Measurements from ENCODE around the gene LIPC.
A peak's percentile ranks its signal among the peaks of the same experiment; 100 is the strongest.

Gene LIPC

DNA sequence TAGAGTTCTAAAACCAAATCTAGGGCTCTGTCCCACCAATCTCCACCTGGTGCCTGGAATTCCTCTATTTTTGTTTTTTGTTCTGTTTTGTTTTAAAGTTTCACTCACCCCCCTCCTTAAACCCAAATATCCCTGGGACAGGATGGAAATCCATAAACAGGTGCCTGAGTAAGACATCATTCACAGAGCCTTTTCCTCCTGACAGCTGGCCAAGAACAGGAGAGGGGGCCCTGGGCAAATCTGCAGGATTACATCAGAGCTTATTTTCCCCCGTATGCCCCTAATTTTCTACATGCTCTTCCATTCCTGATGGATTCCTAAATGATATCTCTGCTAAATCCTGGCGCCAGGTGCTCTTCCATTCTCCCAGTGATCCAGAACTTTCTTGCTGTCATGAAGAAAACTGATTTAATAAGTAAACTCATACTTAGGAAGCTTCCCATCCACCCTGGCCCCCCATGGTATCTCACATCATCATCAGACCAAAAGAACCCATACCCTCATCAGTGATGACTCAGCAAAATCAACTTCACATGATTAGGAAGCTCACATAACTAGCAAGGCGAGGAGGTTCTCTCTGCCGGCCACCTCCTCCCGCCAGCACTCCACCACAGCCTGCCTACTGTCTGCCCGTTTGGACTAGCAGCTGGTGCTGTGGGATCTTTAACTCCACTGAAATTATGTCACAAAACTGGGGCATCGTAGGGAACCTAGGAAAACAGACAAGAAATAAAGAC is 61.0 kb downstream of the LIPC start:
- no peak overlapping the region for H3K4me3 ChIP-seq (ENCODE audit: low read depth, low read length)
- TF ChIP-seq MYC (IDR thresholded peaks at IDR 0.05; ENCODE audit: low read depth, low read length) (no peak), POLR2A (IDR thresholded peaks at IDR 0.05; ENCODE audit: extremely low read depth, insufficient read length) (no peak)
- TF ChIP-seq, protein P1, sequence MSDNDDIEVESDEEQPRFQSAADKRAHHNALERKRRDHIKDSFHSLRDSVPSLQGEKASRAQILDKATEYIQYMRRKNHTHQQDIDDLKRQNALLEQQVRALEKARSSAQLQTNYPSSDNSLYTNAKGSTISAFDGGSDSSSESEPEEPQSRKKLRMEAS (IDR thresholded peaks at IDR 0.05; ENCODE audit: low read depth, low read length), result no peak
- TF ChIP-seq, protein P2, sequence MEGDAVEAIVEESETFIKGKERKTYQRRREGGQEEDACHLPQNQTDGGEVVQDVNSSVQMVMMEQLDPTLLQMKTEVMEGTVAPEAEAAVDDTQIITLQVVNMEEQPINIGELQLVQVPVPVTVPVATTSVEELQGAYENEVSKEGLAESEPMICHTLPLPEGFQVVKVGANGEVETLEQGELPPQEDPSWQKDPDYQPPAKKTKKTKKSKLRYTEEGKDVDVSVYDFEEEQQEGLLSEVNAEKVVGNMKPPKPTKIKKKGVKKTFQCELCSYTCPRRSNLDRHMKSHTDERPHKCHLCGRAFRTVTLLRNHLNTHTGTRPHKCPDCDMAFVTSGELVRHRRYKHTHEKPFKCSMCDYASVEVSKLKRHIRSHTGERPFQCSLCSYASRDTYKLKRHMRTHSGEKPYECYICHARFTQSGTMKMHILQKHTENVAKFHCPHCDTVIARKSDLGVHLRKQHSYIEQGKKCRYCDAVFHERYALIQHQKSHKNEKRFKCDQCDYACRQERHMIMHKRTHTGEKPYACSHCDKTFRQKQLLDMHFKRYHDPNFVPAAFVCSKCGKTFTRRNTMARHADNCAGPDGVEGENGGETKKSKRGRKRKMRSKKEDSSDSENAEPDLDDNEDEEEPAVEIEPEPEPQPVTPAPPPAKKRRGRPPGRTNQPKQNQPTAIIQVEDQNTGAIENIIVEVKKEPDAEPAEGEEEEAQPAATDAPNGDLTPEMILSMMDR (IDR thresholded peaks at IDR 0.05; ENCODE audit: low read depth, low read length), result no peak
- DNase-seq (ENCODE audit: low read depth), result peak; percentile 42

DNA sequence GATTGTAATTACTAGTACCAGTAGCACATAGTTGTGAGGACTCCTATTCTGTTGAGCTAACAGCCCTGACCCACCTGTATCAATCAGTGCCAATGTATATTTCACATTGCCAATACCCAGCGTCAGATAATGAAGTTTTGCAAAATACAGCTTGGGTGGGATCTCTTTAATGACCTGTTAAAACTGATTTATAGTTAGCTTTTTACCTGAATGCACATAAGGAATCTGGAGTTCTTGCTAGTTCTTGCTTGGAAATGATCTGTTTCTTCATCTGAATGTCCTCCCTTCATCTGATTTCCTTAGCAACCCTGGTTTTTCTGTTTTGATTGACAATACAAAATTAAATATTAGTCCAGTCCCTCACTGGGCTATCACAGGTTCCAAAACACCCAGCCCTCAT is 62.8 kb downstream of the LIPC start:
- TF ChIP-seq, protein P1 (IDR thresholded peaks at IDR 0.05; ENCODE audit: low read depth, low read length), result no peak
- TF ChIP-seq MYC (IDR thresholded peaks at IDR 0.05; ENCODE audit: low read depth, low read length) (no peak), POLR2A (IDR thresholded peaks at IDR 0.05; ENCODE audit: extremely low read depth, insufficient read length) (no peak)
- TF ChIP-seq, protein P2 (IDR thresholded peaks at IDR 0.05; ENCODE audit: low read depth, low read length), result no peak
- no peak for DNase-seq (ENCODE audit: low read depth)
- no peak overlapping the region for H3K4me3 ChIP-seq (ENCODE audit: low read depth, low read length)

DNA sequence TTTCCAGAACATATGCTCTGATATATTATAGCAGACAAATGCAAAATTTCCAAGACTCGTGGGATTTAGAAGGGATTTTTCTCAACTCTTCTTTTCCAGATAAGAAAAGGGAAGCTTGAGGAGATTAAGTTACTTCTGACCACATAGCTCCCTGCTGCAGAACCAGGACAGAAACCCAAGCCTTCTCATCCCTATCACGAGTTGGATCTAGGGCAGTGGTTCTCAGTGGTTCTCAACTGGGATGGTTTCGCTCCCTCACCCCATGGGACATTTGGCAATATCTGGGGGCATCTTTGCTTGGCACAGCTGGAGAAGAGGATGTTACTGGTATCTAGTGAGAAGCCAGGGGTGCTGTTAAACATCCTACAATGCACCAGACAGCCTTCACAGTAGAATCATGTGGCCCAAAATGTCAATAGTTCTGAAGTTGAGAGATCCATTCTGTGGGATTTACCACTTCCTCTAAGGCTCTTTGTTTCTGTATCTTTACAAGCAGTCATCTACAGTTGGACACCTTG is 64.2 kb downstream of the LIPC start:
- DNase-seq (ENCODE audit: low read depth), result peak; percentile 41
- H3K4me3 ChIP-seq (ENCODE audit: low read depth, low read length), result no peak overlapping the region
- TF ChIP-seq MYC (IDR thresholded peaks at IDR 0.05; ENCODE audit: low read depth, low read length) (no peak), POLR2A (IDR thresholded peaks at IDR 0.05; ENCODE audit: extremely low read depth, insufficient read length) (no peak)
- TF ChIP-seq, protein P1 (IDR thresholded peaks at IDR 0.05; ENCODE audit: low read depth, low read length), result no peak
- TF ChIP-seq, protein P2 (IDR thresholded peaks at IDR 0.05; ENCODE audit: low read depth, low read length), result no peak

DNA sequence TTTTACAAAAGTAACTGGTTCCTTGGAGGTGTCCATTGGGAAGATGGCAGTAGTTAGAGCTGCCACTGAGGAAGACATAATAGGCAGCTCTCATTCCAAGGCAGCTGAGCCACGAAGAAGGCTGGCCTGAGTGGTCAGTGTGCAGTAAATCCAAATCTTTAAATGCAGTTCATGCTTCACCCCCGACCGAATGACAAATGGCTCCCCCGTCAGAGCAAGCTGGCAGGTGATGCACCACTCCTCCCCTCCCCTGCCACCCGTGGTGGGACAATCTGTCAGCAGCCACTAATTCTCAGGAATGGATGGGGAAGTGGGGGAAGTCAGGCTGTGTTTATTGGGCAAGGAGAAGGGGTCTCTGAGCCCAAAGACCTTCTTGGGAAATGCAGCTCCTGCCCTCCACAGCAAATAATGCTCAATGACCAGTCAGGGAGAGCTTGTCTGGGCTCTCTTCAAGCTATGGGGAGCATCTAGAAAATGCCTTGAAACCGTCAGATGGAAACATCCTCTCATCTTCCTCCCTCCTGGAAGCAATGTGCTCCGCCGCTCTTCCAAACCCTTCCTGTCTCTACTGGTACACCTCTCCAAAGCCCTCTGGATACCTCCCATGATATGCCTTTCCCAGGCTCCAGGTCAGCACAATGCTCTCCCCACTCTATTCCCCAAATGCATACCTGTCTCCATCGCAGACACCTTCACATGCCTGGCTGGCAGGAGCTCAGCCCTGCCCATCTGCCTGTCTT is 65.4 kb downstream of the LIPC start:
- no peak overlapping the region for H3K4me3 ChIP-seq (ENCODE audit: low read depth, low read length)
- no peak for DNase-seq (ENCODE audit: low read depth)
- TF ChIP-seq, protein P2 (IDR thresholded peaks at IDR 0.05; ENCODE audit: low read depth, low read length), result no peak
- TF ChIP-seq, protein P1 (IDR thresholded peaks at IDR 0.05; ENCODE audit: low read depth, low read length), result no peak
- TF ChIP-seq POLR2A (IDR thresholded peaks at IDR 0.05; ENCODE audit: extremely low read depth, insufficient read length), result no peak
- no peak for TF ChIP-seq MYC (IDR thresholded peaks at IDR 0.05; ENCODE audit: low read depth, low read length)

DNA sequence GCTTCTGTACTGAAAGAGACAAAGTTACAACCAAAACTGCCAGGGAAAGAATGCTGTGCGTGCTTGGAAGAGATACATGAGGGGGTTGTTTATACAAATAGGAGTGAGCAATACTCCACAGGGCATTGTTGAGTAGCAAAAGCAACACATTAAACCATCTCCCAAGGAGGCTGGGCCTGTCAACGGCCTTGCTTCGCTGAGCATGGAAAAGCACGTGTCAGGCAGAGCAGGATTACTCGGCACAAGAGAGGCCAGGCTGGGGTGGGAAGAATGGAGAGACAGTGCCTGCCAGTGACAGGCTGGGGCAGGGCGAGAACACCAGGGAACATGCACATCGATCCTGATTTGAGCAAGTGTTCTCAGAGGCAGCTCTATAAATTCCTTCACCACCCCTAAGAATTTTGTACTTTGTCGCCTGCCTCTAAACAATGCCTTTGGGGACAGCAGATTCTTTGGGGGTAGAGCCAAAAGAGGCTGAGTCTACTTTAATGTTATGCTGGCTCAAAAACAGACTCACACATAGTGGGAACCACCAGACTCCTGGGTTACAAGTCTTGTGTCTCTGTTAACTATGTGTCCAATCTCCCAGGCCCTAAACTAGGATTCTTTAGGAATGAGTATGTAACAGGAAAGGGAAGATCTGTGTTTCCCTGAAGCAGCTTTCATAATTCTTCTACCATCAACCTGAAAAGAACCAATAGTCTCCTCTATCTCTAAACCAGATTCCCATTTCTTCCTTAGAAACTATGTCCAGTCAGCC is 67.2 kb downstream of the LIPC start:
- H3K4me3 ChIP-seq (ENCODE audit: low read depth, low read length), result no peak overlapping the region
- DNase-seq (ENCODE audit: low read depth), result no peak
- TF ChIP-seq, protein P2 (IDR thresholded peaks at IDR 0.05; ENCODE audit: low read depth, low read length), result no peak
- TF ChIP-seq, protein P1 (IDR thresholded peaks at IDR 0.05; ENCODE audit: low read depth, low read length), result no peak
- TF ChIP-seq MYC (IDR thresholded peaks at IDR 0.05; ENCODE audit: low read depth, low read length) (no peak), POLR2A (IDR thresholded peaks at IDR 0.05; ENCODE audit: extremely low read depth, insufficient read length) (no peak)
